ENCODE measurements around the gene PHLDB1. TPM values are rescaled to one million over a fixed set of nuclear protein-coding genes. Genes with fewer than 3 reads are reported as not detected.
A peak's percentile ranks its signal among the peaks of the same experiment; 100 is the strongest.

Gene PHLDB1
- total RNA-seq, 1 donor from 2014 or later, result 63.1 TPM

DNA sequence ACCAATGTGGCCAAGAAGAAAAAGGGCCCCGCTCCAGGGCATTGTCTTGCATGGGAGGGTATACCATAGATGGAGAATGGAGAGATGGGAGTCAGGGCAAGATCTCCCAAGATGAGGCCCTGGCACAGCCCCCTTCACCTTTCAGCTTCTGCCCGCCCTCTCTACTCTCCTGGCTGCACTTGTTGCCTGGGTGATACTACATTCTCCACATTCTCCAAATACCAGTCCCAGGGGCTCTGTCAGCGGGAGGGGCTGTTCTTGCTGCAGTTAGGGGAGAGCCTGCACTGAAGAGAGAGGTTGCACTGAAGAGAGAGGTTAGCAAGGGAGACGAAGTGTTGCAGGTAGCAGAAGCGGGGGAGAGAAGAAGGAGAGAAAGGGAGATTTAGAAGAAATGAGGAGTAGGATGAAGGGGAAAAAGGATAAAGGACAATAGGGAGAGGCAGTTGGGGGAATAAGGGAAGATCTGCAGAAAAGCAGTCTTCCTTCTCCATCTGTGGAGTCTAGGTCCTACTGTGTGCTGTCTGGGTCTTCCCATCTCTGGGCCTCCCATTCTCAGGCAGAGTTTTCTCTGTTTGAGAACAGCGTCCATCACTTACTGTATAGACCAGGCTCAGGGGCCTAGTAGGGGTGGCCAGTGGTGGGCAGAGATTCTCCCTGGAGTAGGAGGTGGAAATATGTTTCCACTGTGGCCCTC is 8.0 kb downstream of the PHLDB1 start:
- Mint-ChIP-seq H3K9me3 (no peaks in the 10 kb centered on the region), H3K4me1 (ENCODE audit: unreplicated experiment) (peaks cover 51% of the 10 kb centered on the region), H3K27me3 (peaks cover 14% of the 10 kb centered on the region), H3K27ac (peak overlapping the region; percentile 88), H3K4me3 (peak overlapping the region; percentile 74), H3K36me3 (no peaks in the 10 kb centered on the region)
- no peak for DNase-seq (ENCODE audit: extremely low spot score, unreplicated experiment)
- TF ChIP-seq, protein P1, sequence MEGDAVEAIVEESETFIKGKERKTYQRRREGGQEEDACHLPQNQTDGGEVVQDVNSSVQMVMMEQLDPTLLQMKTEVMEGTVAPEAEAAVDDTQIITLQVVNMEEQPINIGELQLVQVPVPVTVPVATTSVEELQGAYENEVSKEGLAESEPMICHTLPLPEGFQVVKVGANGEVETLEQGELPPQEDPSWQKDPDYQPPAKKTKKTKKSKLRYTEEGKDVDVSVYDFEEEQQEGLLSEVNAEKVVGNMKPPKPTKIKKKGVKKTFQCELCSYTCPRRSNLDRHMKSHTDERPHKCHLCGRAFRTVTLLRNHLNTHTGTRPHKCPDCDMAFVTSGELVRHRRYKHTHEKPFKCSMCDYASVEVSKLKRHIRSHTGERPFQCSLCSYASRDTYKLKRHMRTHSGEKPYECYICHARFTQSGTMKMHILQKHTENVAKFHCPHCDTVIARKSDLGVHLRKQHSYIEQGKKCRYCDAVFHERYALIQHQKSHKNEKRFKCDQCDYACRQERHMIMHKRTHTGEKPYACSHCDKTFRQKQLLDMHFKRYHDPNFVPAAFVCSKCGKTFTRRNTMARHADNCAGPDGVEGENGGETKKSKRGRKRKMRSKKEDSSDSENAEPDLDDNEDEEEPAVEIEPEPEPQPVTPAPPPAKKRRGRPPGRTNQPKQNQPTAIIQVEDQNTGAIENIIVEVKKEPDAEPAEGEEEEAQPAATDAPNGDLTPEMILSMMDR (conservative IDR thresholded peaks at IDR 0.05), result no peak

DNA sequence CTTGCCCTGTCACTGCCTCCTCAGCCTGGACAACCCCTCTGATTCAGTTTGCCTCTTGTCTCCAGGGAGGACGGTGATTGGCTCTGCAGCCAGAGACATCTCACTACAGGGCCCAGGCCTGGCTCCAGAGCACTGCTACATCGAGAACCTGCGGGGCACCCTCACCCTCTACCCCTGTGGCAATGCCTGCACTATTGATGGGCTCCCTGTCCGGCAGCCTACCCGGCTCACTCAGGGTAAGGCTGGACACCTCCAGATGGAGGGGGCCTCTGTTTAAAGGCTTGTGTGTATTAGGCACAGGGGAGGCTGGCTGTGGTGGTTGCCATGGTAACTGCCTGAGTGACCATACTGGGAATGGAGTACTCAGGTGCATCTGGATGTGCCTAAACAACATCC is 8.6 kb downstream of the PHLDB1 start:
- Mint-ChIP-seq H3K4me1 (ENCODE audit: unreplicated experiment) (peaks cover 53% of the 10 kb centered on the region), H3K36me3 (no peaks in the 10 kb centered on the region), H3K27ac (peak overlapping the region; percentile 88), H3K27me3 (peaks cover 13% of the 10 kb centered on the region), H3K4me3 (no peak overlapping the region), H3K9me3 (no peaks in the 10 kb centered on the region)
- DNase-seq (ENCODE audit: extremely low spot score, unreplicated experiment), result no peak
- TF ChIP-seq, protein P1 (conservative IDR thresholded peaks at IDR 0.05), result no peak

DNA sequence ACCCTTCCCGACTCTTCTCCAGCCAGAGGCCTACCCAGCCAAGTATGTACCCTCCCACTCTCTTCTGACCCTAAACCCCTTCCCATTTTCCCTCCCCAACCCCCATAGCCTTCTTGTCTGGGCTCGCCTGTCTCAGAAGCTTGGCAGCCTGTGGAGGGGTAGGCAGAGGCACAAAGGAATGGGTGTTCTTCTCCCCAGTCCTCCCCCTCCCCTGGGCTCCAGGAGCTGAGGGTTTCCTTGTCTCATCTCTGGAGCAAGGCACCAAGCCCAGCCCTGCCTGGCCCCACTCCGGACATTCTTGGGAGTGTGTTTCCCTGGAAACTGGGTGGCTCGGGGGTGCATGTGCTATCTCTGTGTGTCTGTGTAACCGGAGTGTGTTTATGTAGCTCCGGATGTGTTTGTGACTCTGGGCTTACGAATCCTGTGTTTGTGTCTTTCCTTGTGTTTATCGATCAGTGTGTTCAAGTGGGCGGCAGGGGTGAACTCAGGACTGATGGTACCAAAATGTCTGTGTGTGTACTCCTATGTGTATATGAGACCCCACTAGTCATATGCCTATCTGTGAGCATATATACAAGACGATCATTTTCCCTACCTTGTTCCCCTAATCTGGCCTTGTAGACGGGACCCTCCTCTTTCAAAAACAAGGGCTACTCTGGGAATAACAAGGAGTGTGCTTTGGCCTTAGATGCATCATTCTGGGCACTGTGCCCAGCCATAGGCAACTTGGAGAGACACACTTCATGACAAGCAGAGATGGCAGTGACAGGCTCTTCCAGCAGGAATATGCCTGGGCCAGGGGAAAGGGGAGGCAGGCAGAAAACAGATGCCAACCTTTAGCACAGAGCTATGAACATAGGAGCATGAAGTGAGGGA is 10.9 kb downstream of the PHLDB1 start:
- no peak for DNase-seq (ENCODE audit: extremely low spot score, unreplicated experiment)
- H3K4me1 Mint-ChIP-seq (ENCODE audit: unreplicated experiment), result peaks cover 47% of the 10 kb centered on the region
- H3K4me3 Mint-ChIP-seq, result peak overlapping the region; percentile 56
- H3K27ac Mint-ChIP-seq, result peak overlapping the region; percentile 60
- H3K36me3 Mint-ChIP-seq, result no peaks in the 10 kb centered on the region
- H3K27me3 Mint-ChIP-seq, result peaks cover 2% of the 10 kb centered on the region
- TF ChIP-seq, protein P1 (conservative IDR thresholded peaks at IDR 0.05), result no peak
- H3K9me3 Mint-ChIP-seq, result no peaks in the 10 kb centered on the region

DNA sequence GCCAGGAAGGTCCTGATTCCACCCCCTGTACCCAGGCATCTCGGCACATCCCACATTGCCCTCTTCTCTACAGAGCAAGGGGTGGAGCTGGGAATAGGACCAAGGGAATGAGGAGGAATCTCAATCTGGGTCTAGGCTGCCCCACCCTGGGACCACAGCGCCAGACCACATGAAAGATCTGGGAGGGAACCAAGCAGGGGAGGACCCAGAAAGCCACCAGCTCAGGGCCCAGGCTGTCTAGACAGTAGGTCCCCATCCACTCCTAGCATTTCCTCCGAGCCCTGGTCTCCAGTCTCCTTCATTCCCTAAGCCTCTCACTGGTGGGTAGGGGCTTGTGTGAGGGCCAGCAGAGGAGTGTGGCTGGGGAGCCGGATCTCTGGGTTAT is 11.6 kb downstream of the PHLDB1 start:
- Mint-ChIP-seq H3K4me1 (ENCODE audit: unreplicated experiment) (peaks cover 51% of the 10 kb centered on the region), H3K27ac (peak overlapping the region; percentile 60), H3K4me3 (peak overlapping the region; percentile 56), H3K27me3 (peaks cover under 1% of the 10 kb centered on the region), H3K36me3 (no peaks in the 10 kb centered on the region), H3K9me3 (no peaks in the 10 kb centered on the region)
- TF ChIP-seq, protein P1 (conservative IDR thresholded peaks at IDR 0.05), result no peak
- no peak for DNase-seq (ENCODE audit: extremely low spot score, unreplicated experiment)

DNA sequence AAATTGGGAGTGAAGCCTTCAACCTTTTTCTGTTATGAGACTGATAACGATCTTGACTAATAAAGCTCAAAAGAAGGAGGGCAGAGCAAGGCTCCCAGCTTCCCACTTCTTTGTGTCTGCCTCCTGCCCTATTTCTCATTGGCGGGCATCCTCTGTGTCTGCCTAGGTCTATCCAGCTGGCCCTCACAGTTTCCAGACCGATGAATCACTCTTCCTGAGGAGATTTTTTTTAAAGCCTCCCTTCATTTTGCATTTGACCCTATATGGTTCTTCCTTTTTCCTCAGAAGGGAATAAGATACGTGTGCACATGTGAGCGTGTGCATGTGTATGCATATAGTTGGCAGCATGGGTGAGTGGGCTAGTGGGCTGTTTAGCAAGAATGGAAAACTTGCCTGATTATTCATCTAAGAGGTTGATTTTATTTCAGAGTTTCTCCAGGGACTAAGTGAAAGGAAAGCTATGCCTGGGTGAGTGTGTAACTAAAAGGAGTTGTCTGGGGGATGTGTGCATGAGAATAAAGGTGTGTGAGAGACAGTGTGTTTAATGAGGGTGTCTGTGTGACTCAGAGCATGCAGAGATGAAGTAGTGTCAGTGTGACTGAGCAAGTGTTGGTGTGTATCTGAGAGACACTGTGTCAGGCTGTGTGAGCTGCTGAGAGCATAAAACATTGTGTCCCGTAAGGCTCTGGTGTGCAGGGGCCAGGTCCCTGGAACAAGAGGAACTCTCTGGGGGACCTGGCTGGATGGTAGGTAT is 12.2 kb downstream of the PHLDB1 start:
- Mint-ChIP-seq H3K4me3 (peak overlapping the region; percentile 74), H3K4me1 (ENCODE audit: unreplicated experiment) (peaks cover 51% of the 10 kb centered on the region), H3K27ac (peak overlapping the region; percentile 31), H3K27me3 (no peaks in the 10 kb centered on the region), H3K9me3 (no peaks in the 10 kb centered on the region), H3K36me3 (no peaks in the 10 kb centered on the region)
- DNase-seq (ENCODE audit: extremely low spot score, unreplicated experiment), result no peak
- TF ChIP-seq, protein P1 (conservative IDR thresholded peaks at IDR 0.05), result no peak

Measured in type B pancreatic cell (in vitro differentiated cells).